NOMO-1 (cell line): ENCODE measurements around the gene RAB7A.

ENCODE experiments used
- DNase-seq, 2 experiments: peaks; one replicate each; lab custom pipeline; 2025; ENCODE audit not compliant: unreplicated experiment in 2 of 2; lab: John Stamatoyannopoulos, UW

The RAB7A gene

GRCh38 chr3:128726023-128727016 lies at the start of gene RAB7A:
Gene RAB7A, plus strand, starts transcription at chr3:128726183. Its CDS starts 69,185 bp downstream, at chr3:128795368.
- peak; percentile 99 for DNase-seq

DNA sequence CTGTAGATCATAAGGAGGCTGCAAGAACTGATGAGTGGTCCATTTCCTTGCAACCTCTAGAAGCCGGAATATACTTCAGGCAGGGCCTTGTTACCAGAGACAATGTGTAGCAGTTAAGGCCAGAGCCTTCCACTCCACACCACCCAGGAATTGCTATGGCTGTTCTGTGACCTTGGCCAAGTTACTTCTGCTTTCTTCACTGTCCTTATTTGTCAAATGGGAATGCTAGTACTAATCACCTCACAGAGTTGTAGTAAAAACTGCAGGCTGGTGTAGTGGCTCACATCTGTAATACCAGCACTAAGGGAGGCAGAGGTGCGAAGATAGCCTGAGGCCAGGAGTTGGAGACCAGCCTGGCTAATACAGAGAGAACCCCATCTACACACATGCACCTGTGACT lies 46.6 kb upstream of the RAB7A start:
- no peak for DNase-seq

DNA sequence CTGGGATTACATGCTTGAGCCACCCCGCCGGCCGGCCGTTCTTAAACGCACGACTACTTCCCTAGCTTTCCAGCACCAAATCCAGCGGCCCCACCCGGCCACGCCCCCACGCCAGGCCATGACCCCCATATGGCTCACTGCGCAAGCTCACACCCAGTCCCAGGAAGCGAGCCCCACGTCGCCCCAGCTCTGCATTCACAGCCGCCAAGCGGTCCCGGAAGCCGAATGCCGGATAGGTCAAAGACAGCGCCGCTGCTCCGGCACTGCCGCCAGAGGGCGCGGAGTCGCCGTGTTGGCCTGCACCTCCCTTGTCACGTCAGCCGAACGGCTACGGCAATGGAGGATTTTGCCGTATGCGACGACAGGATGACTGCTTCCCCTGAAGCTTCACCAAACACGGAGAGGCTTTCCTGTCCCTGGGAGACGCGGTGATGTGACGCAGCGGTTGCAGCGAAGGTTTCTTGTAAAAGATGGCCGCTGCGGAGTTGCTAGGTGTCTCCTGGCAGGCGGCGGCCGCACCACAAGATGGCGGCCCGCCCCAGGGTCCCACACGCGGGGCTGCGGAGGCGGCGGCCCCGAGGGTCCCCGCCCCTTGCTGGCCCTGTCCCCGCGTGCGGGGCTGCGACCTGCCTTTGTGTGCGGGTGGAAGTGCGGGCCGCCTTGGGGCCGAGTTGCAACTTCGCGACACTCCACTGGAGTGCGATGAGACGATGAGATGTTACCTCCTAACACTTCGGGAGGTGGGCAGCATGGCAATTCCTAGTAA lies 45.2 kb upstream of the RAB7A start:
- peak; percentile 100 for DNase-seq

- DNase-seq: peak in 1 of 2 experiments; percentile 70
These were observed 44.6 kb upstream of the RAB7A start for GRCh38 chr3:128681369-128681829.

- no peak for DNase-seq
These were observed 42.0 kb upstream of the RAB7A start for GRCh38 chr3:128683957-128684356.

DNA sequence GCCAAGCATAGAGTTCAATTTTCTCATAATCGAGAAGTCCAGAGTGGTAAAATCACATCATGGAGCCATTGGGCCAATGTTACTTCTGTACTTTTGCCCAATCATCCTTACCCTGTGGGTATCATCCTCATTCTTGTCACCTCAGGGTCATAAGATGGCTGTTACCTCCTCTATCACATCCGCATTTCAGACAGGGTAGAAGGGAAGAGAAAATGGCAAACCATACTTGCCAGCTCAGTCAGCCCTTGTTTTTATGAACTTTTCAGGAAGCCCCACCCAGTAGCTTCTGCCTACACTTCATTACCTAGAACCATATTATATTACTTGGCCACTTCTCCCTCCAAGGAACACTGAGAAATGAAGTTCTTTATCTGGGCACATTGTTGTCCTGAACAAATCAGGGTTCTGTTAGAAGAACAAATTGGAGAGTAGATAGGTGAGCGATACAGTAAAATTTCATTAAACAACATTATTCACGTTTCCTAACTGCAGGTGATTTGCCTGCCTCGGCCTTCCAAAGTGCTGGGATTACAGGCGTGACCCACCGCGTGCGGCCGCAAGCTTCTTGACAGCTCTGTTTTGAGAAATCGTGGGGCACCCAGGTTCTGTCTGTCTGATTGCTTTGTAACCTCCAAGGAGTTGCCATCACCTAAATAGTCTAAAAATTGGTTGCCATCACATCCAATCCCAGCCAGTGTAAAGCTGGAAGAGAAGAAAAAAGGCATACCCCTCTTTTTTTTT lies 40.8 kb upstream of the RAB7A start:
- DNase-seq: no peak

GRCh38 chr3:128686465-128686864 lies 39.5 kb upstream of the RAB7A start:
- no peak for DNase-seq

DNA sequence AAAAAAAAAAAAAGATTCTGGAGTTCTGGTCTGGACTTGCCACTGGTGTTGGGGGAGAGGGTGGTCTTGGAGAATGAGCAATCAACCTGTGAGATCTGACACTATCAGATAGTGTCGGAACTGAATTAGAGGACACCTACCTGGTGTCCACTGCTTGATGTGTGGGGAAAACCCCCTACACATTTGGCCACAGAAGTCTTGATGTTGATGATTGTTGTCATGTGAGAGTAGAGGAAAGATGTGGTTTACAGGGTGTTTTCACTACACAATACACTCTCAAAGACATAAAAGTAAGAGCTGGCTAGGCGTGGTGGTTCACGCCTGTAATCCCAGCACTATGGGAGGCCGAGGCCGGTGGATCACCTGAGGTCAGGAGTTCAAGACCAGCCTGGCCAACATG lies 36.9 kb upstream of the RAB7A start:
- no peak for DNase-seq

GRCh38 chr3:128693696-128694095 lies 32.3 kb upstream of the RAB7A start:
- no peak for DNase-seq

DNA sequence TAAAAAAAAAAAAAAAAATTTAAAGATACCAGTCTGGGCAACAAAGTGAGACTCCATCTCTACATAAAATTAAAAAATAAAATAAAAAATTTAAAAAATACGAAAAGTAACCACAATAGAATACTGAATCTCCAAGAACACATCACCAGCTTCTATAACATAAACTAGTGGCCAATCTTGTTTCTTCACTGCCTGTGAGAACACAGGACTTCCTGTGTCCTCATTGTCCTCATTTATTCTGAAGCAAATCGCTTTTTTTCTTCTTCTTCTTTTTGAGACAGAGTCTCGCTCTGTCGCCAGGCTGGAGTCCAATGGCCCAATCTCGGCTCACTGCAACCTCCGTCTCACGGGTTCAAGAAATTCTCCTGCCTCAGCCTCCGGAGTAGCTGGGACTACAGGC lies 28.6 kb upstream of the RAB7A start:
- DNase-seq: no peak

GRCh38 chr3:128698211-128699047 lies 27.6 kb upstream of the RAB7A start:
- no peak for DNase-seq

DNA sequence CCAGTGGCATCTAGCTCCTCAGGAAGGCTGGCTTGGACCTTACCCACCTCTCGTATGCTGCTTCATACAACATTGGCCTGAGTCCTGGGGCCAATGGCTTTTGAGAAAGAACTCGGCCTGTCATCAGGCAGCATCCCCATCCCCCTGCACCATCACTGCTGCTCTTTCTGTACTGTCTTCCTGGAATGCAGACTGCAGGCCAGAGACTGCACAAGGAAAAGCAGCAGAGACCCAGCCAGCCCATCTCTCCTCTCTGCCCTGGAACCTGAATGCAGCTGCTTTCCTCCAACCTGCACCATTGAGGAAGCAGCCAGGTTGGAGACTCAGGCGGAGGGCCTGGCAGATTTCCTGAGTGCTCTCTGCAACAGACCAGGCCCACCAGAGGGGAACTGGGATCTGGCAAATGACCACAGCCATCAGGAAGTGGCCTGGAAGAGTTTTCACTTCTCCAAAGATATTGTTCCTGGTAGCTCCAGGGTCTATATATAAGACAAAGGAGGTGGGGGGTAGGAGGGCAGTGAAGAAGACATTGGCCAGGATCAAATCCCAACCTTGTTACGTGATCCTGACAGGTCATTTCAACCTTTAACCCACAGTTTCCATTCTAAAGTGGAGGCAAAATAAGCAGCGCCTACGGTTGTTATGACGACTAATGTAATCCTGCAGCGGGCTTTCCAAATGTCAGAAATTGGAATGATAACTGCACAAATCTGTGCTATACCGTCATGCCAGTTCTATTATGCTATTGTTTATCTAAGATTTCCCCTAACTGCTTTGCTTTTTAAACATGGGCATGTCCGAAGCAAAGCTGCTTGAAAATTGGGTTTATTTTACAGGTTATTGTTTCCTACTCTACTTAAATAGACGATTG lies 24.4 kb upstream of the RAB7A start:
- DNase-seq: no peak

- DNase-seq: no peak
These were observed 23.6 kb upstream of the RAB7A start for GRCh38 chr3:128702391-128702790.

- no peak for DNase-seq
These were observed 22.4 kb upstream of the RAB7A start for GRCh38 chr3:128703561-128703960.

GRCh38 chr3:128706086-128706615 lies 19.8 kb upstream of the RAB7A start:
- no peak for DNase-seq

DNA sequence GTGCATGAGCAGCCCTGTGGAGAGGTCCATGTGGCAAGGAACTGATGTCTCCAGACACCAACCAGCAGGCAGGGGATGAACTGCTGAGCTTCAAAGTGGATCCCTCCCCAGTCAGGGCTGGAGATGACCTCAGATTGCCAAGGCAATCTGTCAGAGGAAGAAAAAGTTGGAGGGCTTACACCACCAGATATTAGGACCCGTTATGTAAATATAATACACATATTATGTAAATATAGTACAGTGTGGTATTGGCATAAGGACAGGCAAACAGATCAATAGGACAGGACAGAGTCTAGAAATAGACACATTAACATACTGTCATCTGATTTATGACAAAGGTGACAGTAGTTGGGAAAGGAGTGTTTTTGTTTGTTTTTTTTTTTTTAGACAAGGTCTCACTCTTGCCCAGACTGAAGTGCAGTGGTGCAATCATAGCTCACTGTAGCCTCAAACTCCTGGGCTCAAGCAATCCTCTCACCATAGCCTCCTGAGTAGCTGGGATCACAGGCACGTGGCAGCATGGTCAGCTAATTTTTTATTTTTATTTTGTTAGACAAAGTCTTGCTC lies 18.0 kb upstream of the RAB7A start:
- DNase-seq: no peak

DNA sequence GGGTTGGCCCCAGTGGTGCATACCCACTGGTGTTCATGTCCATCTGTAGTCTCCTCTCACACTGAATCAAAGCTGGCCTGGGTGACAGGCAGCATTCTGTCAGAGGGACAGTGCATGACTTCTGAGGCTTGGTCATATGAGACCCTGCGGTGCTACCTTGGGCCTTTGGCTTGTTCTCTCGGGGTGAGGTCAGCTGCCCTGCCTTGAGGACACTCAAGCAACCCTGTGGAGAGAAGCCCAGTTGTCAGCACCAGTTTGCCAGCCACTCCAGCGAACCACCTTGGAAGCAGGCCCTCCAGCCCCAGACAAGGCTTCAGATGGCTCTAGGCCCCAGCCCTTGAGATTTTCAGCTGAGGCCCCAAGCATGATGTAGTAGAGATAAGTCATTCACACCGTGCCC lies 16.9 kb upstream of the RAB7A start:
- no peak for DNase-seq

- no peak for DNase-seq
These were observed 16.3 kb upstream of the RAB7A start for GRCh38 chr3:128709506-128710210.
